ENCODE data around the gene ATP1A4. TPM values are rescaled to one million over a fixed set of nuclear protein-coding genes. Genes with fewer than 3 reads are reported as not detected.

Gene ATP1A4
- total RNA-seq, 1 donor from 2014 or later, result not detected

- Mint-ChIP-seq H3K4me3 (ENCODE audit: unreplicated experiment) (no peak overlapping the region), H3K36me3 (ENCODE audit: low read depth) (peaks cover 26% of the 10 kb centered on the region), H3K27ac (ENCODE audit: unreplicated experiment) (no peak overlapping the region), H3K4me1 (ENCODE audit: low read depth) (peaks cover 37% of the 10 kb centered on the region), H3K27me3 (ENCODE audit: low read depth) (no peaks in the 10 kb centered on the region), H3K9me3 (ENCODE audit: low read depth) (no peaks in the 10 kb centered on the region)
- no peak for TF ChIP-seq CTCF (IDR thresholded peaks at IDR 0.05)
- DNase-seq (ENCODE audit: low spot score), result no peak
These were observed 68.9 kb downstream of the ATP1A4 start for GRCh38 chr1:160220301-160220700.

- H3K4me3 Mint-ChIP-seq (ENCODE audit: unreplicated experiment), result no peak overlapping the region
- H3K4me1 Mint-ChIP-seq (ENCODE audit: low read depth), result peaks cover 32% of the 10 kb centered on the region
- H3K9me3 Mint-ChIP-seq (ENCODE audit: low read depth), result no peaks in the 10 kb centered on the region
- DNase-seq (ENCODE audit: low spot score), result no peak
- no peak for TF ChIP-seq CTCF (IDR thresholded peaks at IDR 0.05)
- no peaks in the 10 kb centered on the region for H3K27me3 Mint-ChIP-seq (ENCODE audit: low read depth)
- H3K36me3 Mint-ChIP-seq (ENCODE audit: low read depth), result peaks cover 20% of the 10 kb centered on the region
- no peak overlapping the region for H3K27ac Mint-ChIP-seq (ENCODE audit: unreplicated experiment)
These were observed 69.7 kb downstream of the ATP1A4 start for GRCh38 chr1:160221089-160221488.

GRCh38 chr1:160222546-160222945 is 71.1 kb downstream of the ATP1A4 start:
- H3K27ac Mint-ChIP-seq (ENCODE audit: unreplicated experiment), result no peak overlapping the region
- H3K36me3 Mint-ChIP-seq (ENCODE audit: low read depth), result peaks cover 14% of the 10 kb centered on the region
- H3K9me3 Mint-ChIP-seq (ENCODE audit: low read depth), result no peaks in the 10 kb centered on the region
- H3K4me3 Mint-ChIP-seq (ENCODE audit: unreplicated experiment), result no peak overlapping the region
- no peak for TF ChIP-seq CTCF (IDR thresholded peaks at IDR 0.05)
- peaks cover 26% of the 10 kb centered on the region for H3K4me1 Mint-ChIP-seq (ENCODE audit: low read depth)
- no peaks in the 10 kb centered on the region for H3K27me3 Mint-ChIP-seq (ENCODE audit: low read depth)
- DNase-seq (ENCODE audit: low spot score), result no peak

GRCh38 chr1:160224606-160225005 is 73.2 kb downstream of the ATP1A4 start:
- no peaks in the 10 kb centered on the region for H3K27me3 Mint-ChIP-seq (ENCODE audit: low read depth)
- H3K4me3 Mint-ChIP-seq (ENCODE audit: unreplicated experiment), result no peak overlapping the region
- no peak overlapping the region for H3K27ac Mint-ChIP-seq (ENCODE audit: unreplicated experiment)
- TF ChIP-seq CTCF (IDR thresholded peaks at IDR 0.05), result no peak
- no peaks in the 10 kb centered on the region for H3K9me3 Mint-ChIP-seq (ENCODE audit: low read depth)
- H3K36me3 Mint-ChIP-seq (ENCODE audit: low read depth), result peaks cover 20% of the 10 kb centered on the region
- H3K4me1 Mint-ChIP-seq (ENCODE audit: low read depth), result peaks cover 6% of the 10 kb centered on the region
- no peak for DNase-seq (ENCODE audit: low spot score)

GRCh38 chr1:160225345-160225744 is 73.9 kb downstream of the ATP1A4 start:
- Mint-ChIP-seq H3K4me3 (ENCODE audit: unreplicated experiment) (no peak overlapping the region), H3K9me3 (ENCODE audit: low read depth) (no peaks in the 10 kb centered on the region), H3K4me1 (ENCODE audit: low read depth) (no peaks in the 10 kb centered on the region), H3K36me3 (ENCODE audit: low read depth) (peaks cover 24% of the 10 kb centered on the region), H3K27me3 (ENCODE audit: low read depth) (no peaks in the 10 kb centered on the region), H3K27ac (ENCODE audit: unreplicated experiment) (no peak overlapping the region)
- TF ChIP-seq CTCF (IDR thresholded peaks at IDR 0.05), result no peak
- no peak for DNase-seq (ENCODE audit: low spot score)
